GM12878 (cell line): Measurements from ENCODE around the gene ENDOD1. TPM values are rescaled to one million over a fixed set of nuclear protein-coding genes. Genes with fewer than 3 reads are reported as not detected.

ENCODE experiments used
- ATAC-seq: fragments of 200-7000 bp; cut with Tn5 transposase; 3 replicates; pipeline ENCODE4 v1.9.1; 2020; ENCODE audit warnings: mild to moderate bottlenecking, moderate library complexity
- BruUV-seq: library from RNA; stranded (reverse); fragments of 400-500 nt; replicated peaks from 2 replicates; lab custom pipeline; 2021; lab: Mats Ljungman, UMichigan
- CTCF ChIA-PET: fragments of 300-600 bp; sonication (Branson Sonifier 250); formaldehyde crosslinking; extraction: SDS; loops from one replicate; lab custom pipeline; 2021; ENCODE audit warnings: inconsistent platforms; lab: Yijun Ruan, JAX
- POLR2A ChIA-PET: fragments of 350-600 bp; formaldehyde crosslinking; extraction: SDS; loops from one replicate; lab custom pipeline; 2021; ENCODE audit warnings: inconsistent platforms; lab: Charles Lee
- RAD21 ChIA-PET: fragments of 300-600 bp; sonication (Branson Sonifier 250); formaldehyde crosslinking; loops from one replicate; lab custom pipeline; 2023; ENCODE audit warnings: antibody characterized with exemption; ENCODE audit not compliant: unreplicated experiment; lab: Charles Lee
- SMC1A ChIA-PET: fragments of 300-600 bp; sonication (Branson Sonifier 250); formaldehyde crosslinking; loops from one replicate; lab custom pipeline; 2023; ENCODE audit not compliant: unreplicated experiment, uncharacterized antibody; lab: Charles Lee
- DNase-seq: peaks from one replicate; pipeline ENCODE4 v3.0.0-alpha.2; 2011; ENCODE audit warnings: low read depth, low spot score
- FAIRE-seq: peaks from 3 replicates; lab custom pipeline; 2011; peaks lifted over from hg19 to GRCh38; lab: Jason Lieb, UNC
- H2AFZ ChIP-seq: 2 replicates; pipeline ENCODE4 v1.6.0; 2011; ENCODE audit warnings: low read depth, low read length, control low read depth; ENCODE audit not compliant: control insufficient read depth
- H3K27ac ChIP-seq: 2 replicates; pipeline ENCODE4 v1.5.1; 2011; ENCODE audit warnings: control low read depth; ENCODE audit not compliant: control insufficient read depth, insufficient read depth
- H3K27me3 ChIP-seq, 2 experiments: replicated peaks in 1 of 2; 2 replicates each; pipeline versions ENCODE4 v1.6.0 to v1.6.1; 2011; ENCODE audit warnings: low read length in 1 of 2; ENCODE audit not compliant: control insufficient read depth in 2 of 2, insufficient read depth in 2 of 2
- H3K36me3 ChIP-seq, 2 experiments: 2 replicates each; pipeline ENCODE4 v1.5.1; 2011; ENCODE audit warnings: low read length in 1 of 2; ENCODE audit not compliant: control insufficient read depth in 2 of 2, insufficient read depth in 2 of 2
- H3K4me1 ChIP-seq: 2 replicates; pipeline ENCODE4 v1.6.1; 2011; ENCODE audit warnings: mild to moderate bottlenecking, low read length, moderate library complexity, mixed read lengths; ENCODE audit not compliant: control insufficient read depth, insufficient read depth
- H3K4me2 ChIP-seq: 2 replicates; pipeline ENCODE4 v1.6.0; 2011; ENCODE audit warnings: control low read depth; ENCODE audit not compliant: control insufficient read depth, insufficient read depth
- H3K4me3 ChIP-seq: fragments of 200-600 bp; sonication (generic); 2 replicates; pipeline ENCODE4 v1.5.1; 2016
- H3K79me2 ChIP-seq: 2 replicates; pipeline ENCODE4 v1.6.0; 2011; ENCODE audit warnings: low read length; ENCODE audit not compliant: control insufficient read depth, insufficient read depth
- H3K9ac ChIP-seq: 2 replicates; pipeline ENCODE4 v1.8.0; 2011; ENCODE audit warnings: low read length, control low read depth, mixed read lengths; ENCODE audit not compliant: control insufficient read depth, insufficient read depth
- H3K9me3 ChIP-seq: replicated peaks from 3 replicates; pipeline ENCODE4 v1.5.1; 2011; ENCODE audit warnings: mild to moderate bottlenecking, low read length; ENCODE audit not compliant: control insufficient read depth, insufficient read depth
- H4K20me1 ChIP-seq: 2 replicates; pipeline ENCODE4 v1.6.0; 2011; ENCODE audit not compliant: control insufficient read depth, insufficient read depth
- BCL3 ChIP-seq: IDR thresholded peaks from 2 replicates; pipeline ENCODE4 v1.6.1; 2011; ENCODE audit warnings: borderline replicate concordance, low read depth, mild to moderate bottlenecking, moderate library complexity, low read length; ENCODE audit not compliant: insufficient read depth, poor library complexity, severe bottlenecking
- CTCF ChIP-seq, 3 experiments: IDR thresholded peaks in 2 of 3; conservative IDR thresholded peaks in 1 of 3; 2 replicates each; pipeline ENCODE4 v1.5.1; 2011; ENCODE audit warnings: low read depth in 3 of 3, low read length in 3 of 3, mild to moderate bottlenecking in 3 of 3, control low read depth in 2 of 3, moderate library complexity in 2 of 3, inconsistent platforms in 1 of 3, mixed read lengths in 1 of 3; ENCODE audit not compliant: control insufficient read depth in 2 of 3, insufficient read depth in 1 of 3; ENCODE audit errors: extremely low read depth in 1 of 3
- EP300 ChIP-seq, 2 experiments: fragments of 150-350 bp in 1 of 2; IDR thresholded peaks; 2 replicates each; pipeline ENCODE4 v1.6.1; 2011 to 2012; ENCODE audit warnings: low read depth in 2 of 2, low read length in 2 of 2, borderline replicate concordance in 1 of 2, improper control_type of control experiment in 1 of 2, inconsistent platforms in 1 of 2; ENCODE audit not compliant: control insufficient read depth in 1 of 2
- ETV6 ChIP-seq, 2 experiments: fragments of 450-650 bp in 1 of 2; IDR thresholded peaks in 1 of 2; conservative IDR thresholded peaks in 1 of 2; 2 replicates each; pipeline ENCODE4 v1.6.1; 2014; ENCODE audit warnings: antibody characterized with exemption in 1 of 2, borderline replicate concordance in 1 of 2, low read depth in 1 of 2, mild to moderate bottlenecking in 1 of 2, moderate library complexity in 1 of 2
- FOXK2 ChIP-seq: fragments of 450-650 bp; IDR thresholded peaks from 2 replicates; pipeline ENCODE4 v1.6.1; 2017; ENCODE audit warnings: mild to moderate bottlenecking, moderate library complexity
- HDAC2 ChIP-seq: fragments of 200-600 bp; sonication (generic); IDR thresholded peaks from 2 replicates; pipeline ENCODE4 v1.6.1; 2017
- POU2F2 ChIP-seq: IDR thresholded peaks from 3 replicates; pipeline ENCODE4 v1.6.1; 2011; ENCODE audit warnings: low read depth, mild to moderate bottlenecking, low read length, borderline replicate concordance
- RUNX3 ChIP-seq: IDR thresholded peaks from 2 replicates; pipeline ENCODE4 v1.6.1; 2012; ENCODE audit warnings: low read length, inconsistent platforms
- SMARCA5 ChIP-seq: fragments of 450-650 bp; IDR thresholded peaks from 2 replicates; pipeline ENCODE4 v1.6.1; 2017; ENCODE audit warnings: mild to moderate bottlenecking
- TCF3 ChIP-seq: IDR thresholded peaks from 2 replicates; pipeline ENCODE4 v1.6.1; 2012; ENCODE audit warnings: low read depth, mild to moderate bottlenecking, low read length, borderline replicate concordance; ENCODE audit not compliant: insufficient read depth
- ZNF592 ChIP-seq: fragments of 450-650 bp; IDR thresholded peaks from 2 replicates; pipeline ENCODE4 v1.6.1; 2017; ENCODE audit warnings: mild to moderate bottlenecking, moderate library complexity
- WGBS: methylation state at CpG from one replicate; pipeline ENCODE4 v1.1.6; 2016; ENCODE audit warnings: low lambda C conversion rate; ENCODE audit not compliant: insufficient replicate concordance, insufficient coverage; ENCODE audit errors: missing lambda C conversion rate; 5-methylcytosine and 5-hydroxymethylcytosine counted together
- in situ Hi-C: fragments of 300-500 bp; cut with MboI; formaldehyde crosslinking; loops from 9 replicates; pipeline ENCODE4 v1.14.3; 2018; ENCODE audit warnings: mixed read lengths
- intact Hi-C: fragments of 100-400 bp; cut with micrococcal nuclease; formaldehyde crosslinking; loops from one replicate; pipeline ENCODE4 v1.14.2; 2022; ENCODE audit not compliant: unreplicated experiment
- polyA plus RNA-seq, 11 experiments: library from polyadenylated mRNA; depleted of rRNA in 4 of 11; unstranded in 6 of 11; stranded (reverse) in 5 of 11; fragments of >200 nt; fragmentation: Nextera tagmentation in 4 of 11; fragmentation: Illumina TruSeq in 1 of 11; extraction: Ambion mirVana in 4 of 11; extraction: Trizol in 1 of 11; gene quantifications; 1 replicate in 1 of 11; 2 replicates in 10 of 11; pipeline versions ENCODE4 v1.2.1 to v1.2.3, GENCODE V29; 2011 to 2016; ENCODE audit warnings: inconsistent platforms in 2 of 11, missing spikeins in 2 of 11, low read depth in 1 of 11
- total RNA-seq, 4 experiments: library from RNA; depleted of rRNA in 3 of 4; stranded (reverse); fragments of >200 nt in 3 of 4; fragmentation: Illumina TruSeq in 1 of 4; extraction: Trizol in 1 of 4; gene quantifications; 2 replicates each; pipeline versions ENCODE4 v1.2.1 to v1.2.3, GENCODE V29; 2013 to 2021

Gene ENDOD1
- total and polyA plus RNA-seq, 10 of the 15 experiments (the other 5 are each of a cell fraction or from before 2014, with no cell fraction given), result 6.0 to 30.0 (median 12.1) TPM

- Histone ChIP-seq H3K4me1 (no peaks in the 10 kb centered on the region), H4K20me1 (no peaks in the 10 kb centered on the region), H3K9ac (no peak overlapping the region), H3K27me3 (no peaks in the 10 kb centered on the region), H3K36me3 (no peaks in the 10 kb centered on the region), H3K27ac (no peak overlapping the region), H3K9me3 (no peaks in the 10 kb centered on the region), H3K79me2 (no peaks in the 10 kb centered on the region), H2AFZ (no peak overlapping the region), H3K4me3 (no peak overlapping the region), H3K4me2 (no peak overlapping the region)
- BruUV-seq, result no TSS peak
- TF ChIP-seq RUNX3 (no peak), ZNF592 (no peak), FOXK2 (no peak), SMARCA5 (no peak), HDAC2 (no peak), POU2F2 (no peak), TCF3 (no peak), BCL3 (no peak), CTCF (IDR thresholded peaks at IDR 0.05 in 2 of 3, conservative IDR thresholded peaks at IDR 0.05 in 1 of 3; ENCODE audit: control insufficient read depth in 2 of 3, extremely low read depth in 1 of 3, insufficient read depth in 1 of 3, low read depth in 3 of 3, low read length in 3 of 3) (no peak), ETV6 (conservative IDR thresholded peaks at IDR 0.05 in 1 of 2, IDR thresholded peaks at IDR 0.05 in 1 of 2; ENCODE audit: borderline replicate concordance in 1 of 2, low read depth in 1 of 2) (no peak), EP300 (IDR thresholded peaks at IDR 0.05; ENCODE audit: borderline replicate concordance in 1 of 2, control insufficient read depth in 1 of 2, low read depth in 2 of 2, low read length in 2 of 2) (no peak)
- in situ Hi-C loops, result no loop called here
- DNase-seq (no peak), FAIRE-seq (no peak), ATAC-seq (no peak)
- POLR2A ChIA-PET, result no interaction called here
- SMC1A ChIA-PET, result interaction anchor here (3.3 to 8.3 kb wide), 2 partner anchors 38 to 66 kb away, joined by 23 to 170 read pairs; partner anchors contain the start of gene SRSF8
- CTCF ChIA-PET, result interaction anchor here (24.1 kb wide), 1 partner anchor 65 kb away, joined by 459 read pairs; the partner anchor contains the start of gene SRSF8
- 94% methylated on average over 3 of the region's 6 CpGs for WGBS
- RAD21 ChIA-PET, result no interaction called here
- intact Hi-C loops, result loop anchor here (5.0 kb wide), 1 partner anchor 513 kb away; no protein-coding TSS in a partner anchor
Measured at GRCh38 chr11:95135155-95135554, 45.5 kb downstream of the ENDOD1 start.
